GM18502 (cell line): ENCODE data around the gene CC2D1A.
A peak's percentile ranks its signal among the peaks of the same experiment; 100 is the strongest.

Experiments used
- ATAC-seq: cut with Tn5 transposase; IDR thresholded peaks from one replicate; pipeline ENCODE4 v1.9.1; 2021; ENCODE audit warnings: mild to moderate bottlenecking; ENCODE audit not compliant: unreplicated experiment, poor library complexity

The CC2D1A gene

DNA sequence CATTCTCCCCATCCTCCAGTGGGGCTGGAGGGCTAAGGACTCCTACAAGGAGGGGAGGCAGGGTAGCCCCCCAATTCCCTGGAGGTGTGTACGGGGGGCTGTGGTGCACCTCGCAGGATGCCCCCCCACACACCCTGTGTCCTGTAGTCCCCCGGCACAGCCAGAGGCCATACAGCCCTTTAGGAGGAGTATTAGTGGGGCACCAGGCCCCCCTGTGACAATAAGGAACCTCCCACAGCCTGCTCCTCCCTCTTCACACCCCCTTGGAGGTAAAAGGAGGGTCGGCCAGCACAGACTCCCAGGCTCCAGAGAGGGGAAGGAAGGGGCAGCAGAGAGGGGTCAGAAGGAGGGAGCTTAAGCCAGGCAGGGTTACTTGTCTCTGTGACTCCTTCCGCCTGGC is 29.2 kb upstream of the CC2D1A start, which contains the start of gene NANOS3:
TSS of gene NANOS3 (plus strand) at position 301 of the 400 bp plus-strand sequence. CDS start 115 bp downstream, outside the sequence.
- ATAC-seq, result no peak

DNA sequence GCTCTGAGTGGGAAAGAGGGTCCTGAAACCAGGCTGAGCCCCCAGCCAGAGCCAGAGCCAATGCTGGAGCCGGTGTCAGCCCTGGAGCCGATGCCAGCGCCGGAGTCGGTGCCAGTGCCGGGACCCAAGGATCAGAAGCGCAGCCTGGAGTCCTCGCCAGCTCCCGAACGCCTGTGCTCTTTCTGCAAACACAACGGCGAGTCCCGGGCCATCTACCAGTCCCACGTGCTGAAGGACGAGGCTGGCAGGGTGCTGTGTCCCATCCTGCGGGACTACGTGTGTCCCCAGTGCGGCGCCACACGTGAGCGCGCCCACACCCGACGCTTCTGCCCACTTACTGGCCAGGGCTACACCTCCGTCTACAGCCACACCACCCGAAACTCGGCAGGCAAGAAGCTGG is 28.7 kb upstream of the CC2D1A start:
- ATAC-seq, result no peak

DNA sequence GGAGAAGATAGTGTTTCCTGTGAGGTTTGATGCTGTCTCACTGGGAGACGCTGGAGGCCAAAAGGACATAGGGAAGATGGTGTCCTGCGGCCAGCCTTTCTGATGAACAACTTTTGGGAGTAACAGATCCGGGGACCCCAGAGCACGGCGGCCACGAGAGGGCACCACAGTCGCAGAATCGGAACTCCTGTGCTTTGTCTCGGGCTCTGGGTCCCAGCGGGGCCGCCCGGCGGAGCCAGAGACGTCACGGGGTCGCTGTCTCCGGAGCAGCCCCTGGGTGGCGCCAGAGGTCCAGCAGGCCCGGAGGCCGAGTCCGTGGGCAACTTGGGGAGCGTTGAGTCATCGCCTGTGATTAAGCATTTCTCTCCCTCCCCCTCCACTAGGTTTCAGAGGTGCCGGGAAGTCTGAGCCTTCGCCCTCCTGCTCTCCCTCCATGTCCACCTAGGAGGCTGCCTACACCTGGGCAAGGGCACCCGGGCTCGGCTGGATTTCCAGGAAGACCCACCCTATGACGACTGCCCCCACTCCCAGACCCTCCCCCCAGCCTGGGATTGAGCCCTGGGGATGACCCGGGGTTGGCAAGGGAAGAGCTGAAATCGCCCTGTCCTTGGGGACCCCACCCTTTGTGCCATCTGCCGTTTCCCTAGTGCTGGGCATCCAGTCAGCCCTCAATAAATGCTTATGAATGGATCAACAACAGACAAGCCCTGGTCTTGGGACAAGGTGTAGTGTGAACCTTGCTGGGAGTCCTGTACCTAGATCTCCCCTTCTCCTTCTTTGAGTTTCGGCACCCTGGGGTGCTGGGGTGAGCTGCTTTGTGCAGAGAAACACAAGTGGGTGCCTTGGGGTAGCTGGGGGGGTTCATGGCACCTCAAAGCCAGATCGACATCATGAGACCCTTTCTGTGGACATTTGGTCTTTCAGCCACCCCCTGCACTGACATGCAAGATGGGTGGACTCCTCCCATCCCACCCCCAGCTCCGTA is 25.6 kb upstream of the CC2D1A start:
- peak; percentile 79 for ATAC-seq

DNA sequence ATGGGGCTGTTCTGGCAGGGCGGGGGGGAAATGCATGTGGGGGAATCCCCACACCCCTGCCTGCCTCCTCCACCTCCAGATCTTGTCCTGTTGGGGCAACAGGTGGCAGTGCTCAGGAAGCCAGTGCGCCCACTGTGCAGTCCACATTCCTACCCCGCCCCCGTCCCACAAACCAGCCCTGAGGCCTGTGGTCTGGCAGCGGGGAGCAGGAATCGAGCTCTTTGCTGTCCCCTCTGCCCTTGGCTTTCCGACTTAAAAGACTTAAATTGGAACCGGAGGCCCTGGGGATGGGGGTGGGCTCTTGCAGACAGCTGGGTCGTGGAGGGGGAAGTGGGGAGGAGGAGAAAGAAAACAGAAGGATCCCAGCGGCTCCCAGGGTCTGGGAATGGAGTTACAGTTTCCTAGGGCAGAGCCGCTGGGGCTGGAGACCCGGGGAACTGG is 24.7 kb upstream of the CC2D1A start:
- no peak for ATAC-seq

DNA sequence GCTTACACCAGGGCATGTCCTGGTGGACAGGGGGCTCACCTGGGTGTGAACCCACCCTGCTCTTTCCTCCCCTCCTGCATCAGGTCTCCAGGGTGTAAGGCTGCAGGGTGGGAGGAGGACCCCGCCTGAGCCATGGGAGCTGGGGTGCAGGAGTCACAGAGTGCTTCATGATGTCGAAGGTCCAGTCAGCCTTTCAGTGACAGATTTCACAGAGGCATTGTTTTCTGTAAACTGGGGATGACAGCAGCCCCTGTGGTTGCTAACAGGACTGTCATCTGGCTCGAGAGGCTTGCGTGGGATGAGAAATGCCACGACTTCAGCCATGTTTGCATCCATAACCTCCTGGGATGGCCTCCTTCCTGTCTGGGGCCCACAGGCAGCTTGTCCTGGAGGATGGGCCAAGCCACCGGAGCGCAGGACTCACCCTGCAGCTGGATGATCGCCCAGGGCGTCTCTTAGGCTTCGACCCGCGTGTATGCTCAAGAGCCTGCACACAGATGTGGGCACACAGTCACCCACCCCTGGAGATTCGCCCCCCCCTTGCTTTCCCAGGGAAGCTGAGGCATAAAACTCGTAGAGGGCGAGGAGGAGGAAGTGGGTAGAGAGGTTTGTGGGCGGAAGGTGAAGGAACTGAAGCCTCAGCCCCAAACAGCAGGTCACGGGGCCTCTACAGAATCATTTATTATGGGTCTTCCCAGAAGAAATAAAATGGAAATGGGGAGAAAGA is 24.1 kb upstream of the CC2D1A start:
- no peak for ATAC-seq

DNA sequence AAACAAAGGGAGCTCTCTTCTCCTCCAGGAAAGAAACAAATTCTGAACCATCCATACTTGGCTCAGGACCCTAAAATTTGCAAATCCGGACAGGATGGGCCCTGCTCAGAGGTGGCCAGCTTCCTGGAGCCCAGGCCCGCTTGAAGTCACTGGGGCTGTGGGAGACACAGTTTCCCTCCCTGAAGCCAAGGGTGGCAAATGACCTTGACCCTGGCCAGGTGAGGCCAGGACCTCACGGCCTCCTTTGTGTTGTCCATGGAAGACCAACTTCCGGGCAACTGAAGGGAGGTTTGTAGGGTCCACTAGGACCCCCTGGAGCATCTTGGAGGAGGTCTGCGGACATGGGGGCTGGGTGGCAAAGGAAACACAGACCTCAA is 23.6 kb upstream of the CC2D1A start:
- no peak for ATAC-seq

DNA sequence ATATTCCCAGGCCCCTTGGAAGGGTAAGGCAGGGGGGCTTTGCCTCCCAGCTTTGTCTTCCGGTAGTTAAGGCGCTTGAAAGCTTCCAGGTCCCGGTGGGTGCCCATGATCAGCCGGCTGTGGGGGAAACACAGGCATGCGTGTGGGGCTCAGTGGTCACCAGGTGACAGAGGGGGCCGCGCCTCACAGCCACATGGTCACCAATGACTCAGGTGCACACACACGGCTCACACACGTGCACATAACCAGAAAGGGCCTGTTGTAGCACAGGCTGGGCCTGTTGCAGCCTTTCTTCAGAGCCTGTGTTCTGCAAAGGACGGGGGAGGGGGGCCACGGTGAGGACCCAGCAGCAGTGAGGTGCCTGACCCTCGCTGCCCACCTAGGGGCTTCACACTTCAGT is 23.2 kb upstream of the CC2D1A start:
- ATAC-seq, result no peak

DNA sequence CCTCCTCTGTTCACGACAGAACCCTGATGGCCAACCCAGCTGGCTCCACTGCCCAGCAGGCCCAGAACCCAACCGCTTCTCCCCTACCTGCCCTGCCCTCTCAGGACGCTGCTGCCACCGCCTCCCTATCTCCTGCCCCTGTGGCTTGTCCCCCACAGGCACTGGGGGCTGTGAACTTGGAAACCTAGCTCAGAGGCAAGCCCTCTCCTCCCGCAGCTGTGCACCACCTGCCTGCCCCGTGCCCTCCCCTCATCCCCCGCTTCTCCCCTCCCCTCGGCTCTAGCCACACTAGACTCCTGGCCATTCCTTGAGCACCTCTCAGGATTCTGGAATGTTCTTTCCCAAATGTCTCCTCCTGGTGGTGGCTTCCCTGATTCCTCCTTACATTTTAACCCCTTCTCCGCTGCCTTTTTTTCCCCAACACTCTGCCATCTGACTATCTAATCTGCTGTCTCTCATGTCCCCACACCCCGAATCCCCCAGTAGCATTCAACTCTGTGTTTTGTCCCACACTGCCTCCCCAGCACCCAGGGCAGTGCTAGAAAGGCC is 22.4 kb upstream of the CC2D1A start:
- no peak for ATAC-seq

DNA sequence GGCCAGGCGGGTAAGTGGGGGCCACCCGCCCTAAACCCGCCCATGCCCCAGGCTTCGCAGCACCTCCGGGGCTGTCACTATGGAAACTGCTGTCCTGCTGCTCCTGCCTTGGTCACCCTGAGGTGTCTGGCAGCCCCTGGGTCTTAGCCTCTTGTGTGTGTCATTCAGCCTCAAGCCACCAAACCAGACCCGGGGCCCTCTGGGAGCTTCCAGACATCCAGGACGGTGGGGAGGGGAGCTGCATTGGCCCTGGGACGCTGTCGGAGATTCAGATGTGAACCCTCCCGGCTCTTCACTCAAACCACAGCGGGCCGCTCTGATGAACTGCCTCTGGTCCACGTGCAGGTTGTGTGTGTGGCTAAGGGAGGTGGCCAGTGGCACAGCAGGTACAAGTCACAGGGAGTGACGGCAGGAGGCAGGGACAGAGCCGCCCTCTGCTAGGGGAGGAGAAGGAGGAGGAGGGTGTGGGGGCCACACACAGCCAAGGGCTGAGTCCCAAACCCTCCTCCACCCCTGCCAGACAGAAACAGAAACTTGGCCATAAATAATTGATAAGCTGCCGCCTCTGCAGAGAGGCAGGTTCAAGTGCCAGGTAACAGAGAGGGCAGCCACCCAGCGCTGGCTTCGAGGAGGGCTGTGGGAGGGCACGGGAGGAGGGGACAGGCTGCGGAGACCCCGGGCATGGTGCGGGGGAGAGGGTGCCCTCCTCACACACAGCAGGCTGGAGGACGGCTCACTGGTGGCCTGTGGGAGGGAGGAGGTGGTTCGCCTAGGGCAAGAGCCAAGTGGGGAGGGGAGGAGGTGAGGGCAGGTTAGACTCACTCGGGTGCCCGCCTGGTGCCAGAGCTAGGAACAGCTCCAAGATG is 21.0 kb upstream of the CC2D1A start:
- ATAC-seq, result no peak

DNA sequence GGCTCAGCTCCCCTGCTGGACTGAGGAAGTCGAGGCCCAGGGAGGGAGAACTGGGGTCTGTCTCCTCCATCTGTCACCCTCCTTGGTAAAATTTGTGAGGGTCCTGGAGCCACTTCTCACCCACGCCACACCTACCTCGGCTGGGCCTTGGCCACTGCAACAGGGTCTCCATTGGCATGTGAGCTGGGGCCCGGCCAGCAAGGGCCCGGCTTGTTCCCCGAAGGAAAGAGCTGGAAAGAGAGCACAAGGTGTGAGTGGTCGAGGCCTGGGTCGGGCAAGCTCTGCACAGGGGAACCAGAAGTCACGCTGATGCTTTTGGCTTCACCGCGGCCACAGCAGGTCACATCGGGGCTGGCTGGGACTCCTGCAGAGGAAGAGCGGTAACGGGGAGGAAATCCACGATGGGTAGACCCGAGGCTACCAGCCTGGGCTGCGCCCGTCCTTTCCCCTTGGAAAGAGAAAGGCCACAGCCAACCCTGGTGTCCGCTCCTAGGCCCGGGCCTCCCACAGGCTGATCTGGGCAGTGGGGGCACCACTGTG is 20.1 kb upstream of the CC2D1A start:
- no peak for ATAC-seq

DNA sequence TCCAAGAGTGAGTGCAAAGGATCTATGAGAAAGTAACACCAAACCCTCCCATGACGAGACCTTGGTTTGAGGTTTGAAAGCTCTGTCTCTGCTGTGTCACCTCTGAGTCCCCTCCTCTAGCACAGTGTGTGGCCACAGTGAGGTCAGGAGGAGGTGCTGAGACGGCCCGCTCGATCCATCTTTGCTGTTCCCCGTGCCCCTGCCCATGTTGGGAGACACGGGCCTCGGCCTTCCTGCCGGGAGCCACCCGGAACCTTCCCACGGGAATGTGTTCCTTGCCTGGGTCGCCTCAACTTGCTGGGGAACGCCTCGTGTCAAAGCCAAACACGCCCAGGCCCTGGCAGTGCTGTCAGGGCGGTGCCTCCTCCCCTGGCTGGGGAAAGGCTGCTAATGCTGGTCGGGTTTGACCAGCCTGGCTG is 19.0 kb upstream of the CC2D1A start:
- no peak for ATAC-seq

DNA sequence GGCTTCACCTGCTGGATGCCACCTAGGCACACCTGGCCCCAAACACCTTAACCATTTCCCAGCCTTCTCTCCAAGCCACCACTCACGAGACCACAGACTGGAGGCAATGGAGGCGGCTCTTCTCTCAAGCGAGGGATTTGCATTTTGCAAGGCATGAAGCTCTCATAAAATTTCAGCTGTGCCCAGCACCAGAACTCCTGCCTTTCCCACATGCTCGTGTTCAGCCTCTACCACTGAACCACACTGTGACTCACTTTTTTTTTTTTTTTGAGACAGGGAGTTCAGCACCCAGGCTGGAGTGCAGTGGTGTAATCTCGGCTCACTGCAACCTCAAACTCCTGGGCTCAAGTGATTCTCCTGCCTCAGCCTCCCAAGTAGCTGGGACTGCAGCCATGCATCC is 18.5 kb upstream of the CC2D1A start:
- no peak for ATAC-seq

DNA sequence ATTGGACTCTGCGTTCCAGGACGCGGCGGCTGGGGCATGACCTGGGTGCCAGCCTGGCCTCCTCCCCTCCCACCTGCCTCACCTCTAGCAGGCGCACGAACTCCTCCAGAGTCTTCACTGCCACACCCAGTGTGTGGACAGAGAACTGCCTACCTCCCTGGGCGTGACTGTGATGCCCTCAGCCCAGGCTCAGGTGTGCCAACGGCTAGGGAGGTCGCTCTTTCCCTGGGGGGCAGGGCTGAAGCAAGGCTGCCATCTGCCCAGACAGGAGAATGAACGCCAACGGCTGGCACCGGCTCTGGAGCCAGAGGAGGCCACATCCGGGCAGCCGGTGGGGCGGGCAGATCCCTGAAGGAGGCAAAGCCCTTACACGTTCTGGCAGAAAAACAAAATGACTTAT is 17.7 kb upstream of the CC2D1A start:
- ATAC-seq, result no peak

DNA sequence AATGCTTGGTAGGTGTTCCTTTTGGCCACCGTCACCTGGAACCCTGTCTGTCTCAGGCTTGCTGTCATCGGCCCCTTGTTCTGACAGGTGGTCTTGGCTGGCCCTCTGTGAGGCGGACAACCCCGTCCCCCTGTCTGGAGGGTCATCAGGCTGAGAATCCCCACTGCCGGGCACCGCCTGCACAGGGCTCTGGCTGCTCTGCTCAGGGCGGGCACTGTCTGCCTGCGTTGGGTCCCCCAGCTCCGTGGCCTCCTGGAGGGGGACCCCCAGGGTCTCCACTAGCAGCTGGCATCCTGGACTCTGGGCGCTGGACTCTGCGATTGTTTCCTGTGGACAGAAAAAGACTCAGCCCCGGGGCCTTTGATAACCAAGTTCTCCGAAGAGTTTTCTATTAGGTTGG is 15.9 kb upstream of the CC2D1A start:
- no peak for ATAC-seq

DNA sequence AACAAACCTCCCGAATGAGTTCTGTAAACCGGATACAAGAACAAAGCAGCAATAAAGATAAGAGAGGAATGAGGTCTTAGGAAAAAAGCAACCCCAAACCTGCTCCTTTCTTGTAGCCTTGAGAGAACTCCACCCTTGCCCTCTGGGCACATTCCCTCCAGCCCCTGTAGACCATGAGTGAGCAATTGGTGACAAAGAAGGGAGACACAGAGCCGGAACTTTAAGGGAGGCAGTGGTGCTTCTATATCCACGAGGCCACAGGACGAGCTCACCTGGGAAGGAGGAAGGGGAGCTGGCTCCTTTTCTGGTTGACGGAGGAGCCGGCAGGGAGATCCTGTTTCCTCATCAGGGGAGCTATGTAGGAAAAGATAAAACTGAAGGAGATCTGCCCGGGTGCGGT is 13.1 kb upstream of the CC2D1A start:
- ATAC-seq, result no peak

DNA sequence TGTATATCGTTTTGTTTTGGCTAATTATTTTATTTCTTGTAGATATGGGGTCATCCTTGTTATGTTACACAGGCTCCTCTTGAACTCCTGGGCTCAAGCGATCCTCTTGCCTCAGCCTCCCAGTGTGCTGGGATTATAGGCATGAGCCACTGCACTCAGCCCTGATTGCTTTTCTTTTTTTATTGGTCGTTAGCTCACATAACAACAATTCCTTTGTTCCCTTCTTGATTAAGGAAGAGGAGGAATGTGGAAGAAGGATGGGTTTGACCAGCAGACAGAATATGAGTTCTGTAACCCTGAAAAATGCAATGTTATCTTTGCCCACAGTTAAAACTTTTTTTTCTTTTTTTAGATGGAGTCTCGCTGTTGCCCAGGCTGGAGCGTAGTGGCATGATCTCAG is 11.4 kb upstream of the CC2D1A start:
- ATAC-seq, result no peak

DNA sequence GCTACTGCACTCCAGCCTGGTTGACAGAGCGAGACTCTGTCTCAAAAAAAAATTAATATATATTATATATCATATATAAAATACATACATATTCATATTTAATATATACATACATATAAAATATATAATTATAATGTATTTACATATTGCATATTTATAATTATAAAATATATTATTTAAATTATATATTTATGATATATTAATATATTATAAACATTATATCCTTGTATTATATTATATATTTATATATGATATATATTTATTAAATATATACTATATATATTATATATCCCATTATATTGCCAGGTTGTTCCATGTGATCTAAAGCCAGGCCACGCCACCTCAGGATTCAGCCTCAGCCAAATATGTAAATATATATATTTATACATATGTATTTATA is 9.8 kb upstream of the CC2D1A start:
- no peak for ATAC-seq

DNA sequence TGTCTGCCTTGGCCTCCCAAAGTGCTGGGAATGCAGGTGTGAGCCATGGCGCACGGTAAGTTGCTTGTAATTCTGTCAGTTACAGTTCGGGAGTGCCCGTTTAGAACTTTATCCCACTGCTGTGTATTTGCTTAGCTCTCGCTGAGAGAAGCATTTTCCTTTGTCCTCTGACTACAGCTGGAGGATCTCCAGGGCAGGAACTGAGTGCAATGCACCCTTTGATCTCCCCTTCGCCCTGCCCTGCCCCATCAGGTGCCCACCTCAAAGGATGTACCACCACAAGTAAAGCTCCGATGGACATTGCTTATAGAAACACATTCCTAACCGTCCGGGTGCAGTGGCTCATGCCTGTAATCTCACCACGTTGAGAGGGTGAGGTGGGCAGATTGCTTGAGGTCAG is 6.6 kb upstream of the CC2D1A start:
- no peak for ATAC-seq

DNA sequence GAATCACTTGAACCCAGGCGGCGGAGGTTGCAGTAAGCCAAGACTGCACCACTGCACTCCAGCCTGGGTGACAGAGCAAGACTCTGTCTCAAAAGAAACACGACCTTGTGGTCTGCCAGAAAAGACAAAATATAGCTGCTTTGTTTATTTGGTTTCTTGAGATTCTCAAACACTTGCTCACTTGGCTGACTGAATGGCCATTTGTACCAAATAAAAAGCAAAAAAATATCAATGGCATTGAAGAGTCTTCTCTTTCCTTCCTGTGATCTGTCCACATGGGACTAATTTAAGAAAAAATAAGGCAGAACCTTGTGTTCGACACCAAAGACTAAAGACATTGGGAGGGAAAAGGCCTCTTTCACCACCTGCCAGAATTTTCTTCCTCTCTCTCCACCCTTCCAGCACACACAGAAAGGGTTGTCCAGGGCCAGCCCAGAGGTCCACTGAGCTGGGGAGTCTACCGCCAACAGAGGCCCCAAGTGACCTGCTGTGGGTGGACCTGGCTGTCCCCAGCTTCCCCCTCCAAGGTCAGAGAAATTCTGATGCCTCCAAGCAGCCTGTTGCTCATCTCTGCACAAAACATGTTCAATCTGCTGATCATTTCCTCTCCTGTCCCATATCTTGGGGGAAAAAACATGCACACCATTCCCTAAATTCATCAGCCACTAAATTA is 6.0 kb upstream of the CC2D1A start:
- ATAC-seq, result no peak
